GM19455 (cell line): ENCODE results near the gene ZFP92.

Source experiments
- ATAC-seq: cut with Tn5 transposase; IDR thresholded peaks from one replicate; pipeline ENCODE4 v1.9.1; 2021; ENCODE audit not compliant: unreplicated experiment

The ZFP92 gene

DNA sequence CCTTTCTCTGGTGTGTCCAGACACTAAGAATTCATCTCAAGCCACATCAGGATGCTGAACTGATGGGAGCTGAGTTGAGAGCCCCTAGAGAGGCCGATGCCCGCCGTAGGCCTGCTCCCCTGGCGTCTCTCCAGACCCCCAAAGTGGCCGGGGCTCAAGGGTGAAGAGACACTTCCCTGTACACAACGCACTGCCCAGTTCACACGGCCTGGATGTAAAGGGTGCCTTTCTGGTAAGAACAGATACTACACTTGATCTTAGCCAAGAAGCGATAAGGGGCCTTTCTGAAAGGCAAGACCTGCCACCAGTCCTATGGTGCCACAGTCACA lies 39.6 kb downstream of the ZFP92 start:
- no peak for ATAC-seq

DNA sequence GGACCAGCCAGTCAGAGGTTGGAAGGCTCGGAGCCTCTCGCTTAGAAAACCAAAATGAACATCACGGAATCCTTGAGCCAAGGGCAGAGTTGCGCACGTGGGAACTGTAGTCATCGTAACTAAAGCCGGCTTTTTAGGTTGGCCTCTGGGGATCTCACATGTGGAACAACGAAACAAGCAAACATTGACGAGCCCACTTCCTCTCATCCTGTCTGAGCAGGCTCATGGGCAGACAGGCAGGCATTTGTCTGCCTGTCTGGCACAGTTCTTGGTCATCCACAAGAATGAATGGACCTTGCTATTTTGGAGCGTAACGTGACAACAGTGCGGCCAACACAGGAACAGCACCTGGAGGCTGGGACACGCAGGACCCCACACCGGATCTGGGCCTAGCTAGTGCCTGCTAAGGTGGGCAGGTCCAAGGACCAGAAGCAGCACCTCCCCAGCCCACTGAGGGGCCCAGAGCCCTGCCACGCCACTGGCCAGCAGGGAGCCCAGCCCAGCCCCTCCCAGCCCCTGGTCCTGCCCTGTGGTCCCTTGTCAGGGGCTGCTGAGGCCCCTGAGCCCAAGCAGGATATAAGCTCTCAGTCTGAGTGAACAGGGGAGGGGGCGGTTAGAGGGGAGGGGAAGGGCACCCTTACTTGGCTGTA lies 43.8 kb downstream of the ZFP92 start:
- no peak for ATAC-seq

DNA sequence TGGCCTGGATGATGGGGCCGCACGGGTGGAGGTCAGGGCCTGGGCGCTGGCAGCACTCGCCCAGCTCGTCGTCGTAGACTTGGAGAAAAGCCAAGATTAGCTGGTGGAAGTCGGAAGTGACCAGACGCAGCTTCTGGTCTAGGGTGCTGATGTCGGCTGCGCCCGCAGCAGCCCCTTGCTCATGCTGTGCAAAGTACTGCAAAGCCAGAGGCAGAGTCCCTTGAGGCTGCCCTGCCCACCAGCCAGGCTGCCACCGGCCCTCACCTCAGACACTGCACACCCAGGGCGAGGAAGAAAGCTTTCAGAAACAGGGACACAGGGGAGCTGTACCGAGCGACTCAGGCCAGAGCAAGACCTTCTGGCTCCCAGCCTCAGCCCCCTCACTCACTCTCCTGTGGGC lies 44.3 kb downstream of the ZFP92 start:
- no peak for ATAC-seq

DNA sequence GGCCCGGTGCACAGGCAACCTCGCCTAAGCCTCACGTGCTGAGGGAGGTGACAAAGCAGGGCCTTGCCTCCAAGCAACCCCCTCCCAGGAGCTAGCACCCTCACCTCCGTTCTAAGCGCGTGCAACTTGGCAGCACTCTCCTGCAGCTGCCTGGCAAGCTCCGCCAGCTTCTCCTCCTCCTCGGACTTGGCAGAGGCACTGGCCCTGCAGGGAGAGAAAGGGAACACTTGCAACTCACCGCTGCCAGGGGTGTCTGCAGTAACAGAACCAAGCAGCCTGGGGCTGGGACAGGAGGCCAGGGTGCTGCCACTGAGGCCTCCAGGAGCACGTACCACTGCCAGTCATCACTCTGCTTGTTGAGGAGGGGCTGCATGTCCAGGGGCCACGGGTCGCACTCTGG lies 44.9 kb downstream of the ZFP92 start:
- no peak for ATAC-seq

DNA sequence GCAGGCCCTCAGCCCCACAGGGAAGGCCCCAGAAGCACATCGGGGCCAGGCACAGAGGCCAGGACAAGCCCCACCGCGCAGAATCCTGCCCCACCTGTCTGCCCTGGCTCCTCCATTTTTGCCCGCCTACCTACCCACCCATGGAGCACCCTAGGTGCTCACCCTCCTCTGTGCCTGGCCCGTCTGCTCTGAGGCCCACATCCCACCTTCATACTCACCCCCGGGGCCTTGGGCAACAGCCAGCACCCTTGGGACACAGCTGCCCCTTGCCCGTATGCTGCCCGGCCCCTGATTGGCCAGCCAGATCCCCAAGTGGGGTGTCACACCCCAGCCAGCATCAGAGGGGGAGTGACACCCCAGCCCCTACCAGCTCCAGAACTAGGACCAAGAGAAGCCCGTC lies 45.4 kb downstream of the ZFP92 start:
- ATAC-seq = no peak

DNA sequence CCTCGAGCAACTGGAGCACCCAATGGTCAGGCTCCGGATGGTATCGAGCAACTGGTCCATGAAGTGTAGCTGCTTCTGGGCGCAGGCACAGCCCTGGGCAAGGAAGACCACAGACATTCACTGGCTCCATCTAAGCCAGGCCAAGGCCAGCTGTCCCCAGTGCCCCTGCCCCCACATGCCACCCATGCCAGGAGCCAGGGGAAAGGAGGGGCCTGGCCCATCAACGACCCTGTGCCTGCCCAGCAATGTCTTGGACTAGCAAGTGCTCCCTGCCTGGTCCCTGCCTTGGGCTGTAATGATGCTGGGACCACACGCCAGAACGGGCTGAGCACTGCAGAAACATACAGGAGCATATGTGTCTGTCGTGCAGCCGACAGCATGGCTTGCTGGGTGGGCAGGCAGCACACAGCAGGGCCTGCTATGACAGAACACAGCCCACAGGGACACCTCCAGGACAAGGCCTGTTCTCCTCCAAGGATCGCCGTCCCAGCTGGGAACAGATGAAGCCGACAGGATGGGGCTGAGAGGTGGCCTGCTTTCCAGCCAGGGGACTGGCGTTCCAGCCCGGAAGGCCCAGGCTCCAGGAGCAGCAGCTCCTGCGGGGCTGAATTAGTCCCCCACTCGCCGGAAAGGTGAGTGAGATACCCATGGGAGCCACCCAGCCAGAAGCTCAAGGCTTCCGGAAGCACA lies 46.0 kb downstream of the ZFP92 start:
- ATAC-seq = no peak

DNA sequence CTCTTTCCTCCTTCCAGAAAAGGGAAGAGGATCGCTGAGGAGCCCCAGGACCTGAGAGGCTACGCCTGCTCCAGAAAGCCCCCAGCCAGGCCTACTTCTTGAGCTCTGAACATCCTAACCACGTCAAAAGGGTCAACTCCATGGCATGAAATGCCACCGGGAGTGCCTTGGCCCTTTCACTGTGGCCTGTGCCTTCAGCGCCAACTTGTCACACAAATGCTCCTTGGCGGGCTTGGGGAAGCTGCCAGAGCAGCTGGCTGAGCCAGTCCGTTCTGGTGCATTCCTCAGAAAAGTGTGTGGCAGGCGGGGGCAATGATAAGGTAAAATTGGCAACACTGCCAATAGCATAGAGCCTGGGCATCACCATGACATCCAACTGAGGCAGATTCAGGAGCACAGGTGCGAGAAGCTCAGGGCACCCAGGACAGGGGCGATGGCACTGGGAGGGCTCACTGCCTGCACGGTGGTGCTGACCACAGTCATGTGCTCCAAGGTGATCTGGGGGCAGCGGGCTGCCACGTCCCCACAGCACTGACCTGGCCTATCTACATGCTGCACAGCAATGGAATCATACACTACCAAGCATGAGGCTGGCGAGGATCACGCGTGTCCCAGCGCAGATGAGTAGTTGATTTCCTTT lies 46.7 kb downstream of the ZFP92 start:
- no peak for ATAC-seq

DNA sequence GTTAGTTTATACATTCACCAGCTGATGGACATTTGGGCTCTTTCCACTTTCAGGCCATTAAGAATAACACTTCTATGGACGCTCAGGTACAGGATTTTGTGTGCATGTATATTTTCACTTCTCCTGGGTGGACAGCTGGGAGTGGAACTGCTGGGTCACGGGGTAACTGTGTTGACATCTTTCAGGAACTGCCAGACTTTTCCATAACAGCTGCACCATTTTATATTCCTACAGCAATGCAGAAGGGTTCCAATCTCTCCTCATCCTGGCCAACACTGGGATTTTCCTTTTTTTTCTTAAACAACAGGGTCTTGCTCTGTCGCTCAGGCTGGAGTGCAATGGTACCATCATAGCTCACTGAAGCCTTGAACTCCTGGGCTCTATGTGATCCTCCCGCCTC lies 47.2 kb downstream of the ZFP92 start:
- no peak for ATAC-seq

DNA sequence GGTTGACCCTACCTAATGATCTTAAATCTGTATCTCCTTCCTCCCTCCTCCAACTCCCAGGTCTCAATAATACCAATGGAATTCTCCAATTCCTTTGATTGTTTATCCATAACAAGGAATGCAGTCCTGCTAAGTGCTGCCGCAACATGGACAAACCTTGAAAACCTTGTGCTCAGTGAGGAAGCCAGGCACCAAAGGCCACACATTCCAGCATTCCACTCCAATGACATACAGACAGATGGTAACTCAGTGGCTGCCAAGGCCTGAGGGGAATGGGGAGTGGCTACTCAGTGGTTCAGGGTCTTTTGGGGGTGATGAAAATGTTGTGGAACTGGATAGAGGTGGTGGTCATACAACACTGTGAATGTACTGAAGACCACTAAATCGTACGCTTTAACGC lies 48.7 kb downstream of the ZFP92 start:
- ATAC-seq = no peak

DNA sequence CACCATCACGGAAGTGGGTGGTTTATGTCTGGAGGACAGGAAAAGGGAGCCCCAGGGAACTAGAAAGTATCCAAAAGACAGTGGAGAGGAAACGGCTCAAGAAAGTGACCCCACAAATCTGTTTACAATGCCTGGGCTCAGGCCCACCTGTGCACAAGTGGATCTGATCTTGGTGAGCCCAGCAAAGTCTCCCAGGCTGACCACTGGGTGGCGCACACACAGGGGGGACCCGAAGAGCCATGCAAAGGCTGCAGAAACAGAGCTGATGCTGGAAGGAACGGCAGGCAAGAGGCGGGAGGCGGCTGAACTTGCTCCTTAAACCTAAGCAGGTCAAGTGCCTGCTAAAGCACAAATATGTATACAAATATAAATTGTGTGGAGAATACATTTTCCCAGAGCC lies 49.6 kb downstream of the ZFP92 start:
- ATAC-seq = no peak
